Astrocyte of the spinal cord (primary cell): Measurements from ENCODE around the gene TCIRG1.

Source experiments
- DNase-seq: peaks from one replicate; pipeline ENCODE4 v3.0.0; 2011; ENCODE audit warnings: low read depth, low spot score
- H3K4me3 ChIP-seq: 2 replicates; pipeline ENCODE4 v1.5.1; 2011; ENCODE audit warnings: low read depth, mild to moderate bottlenecking, low read length, moderate library complexity
- in situ Hi-C: cut with HindIII; loops from 2 replicates; pipeline ENCODE4 v1.10.0; 2017; ENCODE audit warnings: low sequenced_read_pairs
- TF ChIP-seq, protein P1 (sequence below): IDR thresholded peaks from 2 replicates; pipeline ENCODE4 v1.5.1; 2012; ENCODE audit warnings: low read depth, mild to moderate bottlenecking, low read length, inconsistent platforms

Gene TCIRG1

DNA sequence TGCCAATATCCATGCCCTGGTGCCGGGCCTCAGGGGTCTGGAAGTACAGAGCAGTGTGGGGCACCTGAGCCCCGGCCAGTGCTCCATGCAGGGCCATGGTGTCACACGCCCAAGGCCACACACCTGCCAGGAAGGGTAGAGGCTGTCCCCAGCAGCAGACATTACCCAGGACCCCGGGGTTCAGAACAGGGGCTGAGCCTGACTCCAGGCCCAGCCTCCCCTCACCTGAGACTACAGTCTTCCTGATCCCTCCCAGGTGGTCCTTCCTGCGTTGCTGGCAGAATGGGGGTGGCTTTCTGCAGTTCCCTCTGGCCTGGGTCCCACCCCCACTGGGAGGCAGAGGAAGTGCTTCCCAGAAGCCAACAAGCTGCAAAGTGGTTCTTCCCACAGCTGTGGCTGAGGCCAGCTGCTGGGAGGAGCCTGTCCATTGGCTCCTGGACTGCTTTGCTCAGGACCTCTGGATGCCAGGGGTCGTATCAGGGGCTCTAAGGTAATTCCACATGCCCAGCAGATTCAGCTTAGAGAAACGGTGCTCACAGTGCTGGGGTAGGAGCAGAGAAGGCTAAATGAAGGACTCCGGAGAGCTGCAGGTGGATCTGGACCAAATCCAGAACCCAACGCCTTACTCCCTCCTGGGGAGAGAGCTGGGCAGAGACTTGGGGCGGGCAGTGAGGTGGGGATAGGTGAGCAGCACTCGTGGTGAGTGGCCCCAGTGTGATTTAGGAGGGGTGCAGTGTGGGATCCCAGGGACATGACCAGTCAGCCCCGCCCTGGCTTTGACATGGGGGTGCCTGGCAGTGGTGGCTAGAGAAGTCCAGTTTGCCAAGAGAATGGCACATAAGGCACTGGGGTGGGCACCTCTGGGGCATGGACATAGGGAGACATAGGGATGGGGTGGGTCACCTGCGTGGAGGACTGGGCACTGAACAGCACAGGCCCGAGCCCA is 12.6 kb downstream of the TCIRG1 start:
- no peak overlapping the region for H3K4me3 ChIP-seq
- DNase-seq, result no peak
- in situ Hi-C loops, result no loop called here
- TF ChIP-seq, protein P1, sequence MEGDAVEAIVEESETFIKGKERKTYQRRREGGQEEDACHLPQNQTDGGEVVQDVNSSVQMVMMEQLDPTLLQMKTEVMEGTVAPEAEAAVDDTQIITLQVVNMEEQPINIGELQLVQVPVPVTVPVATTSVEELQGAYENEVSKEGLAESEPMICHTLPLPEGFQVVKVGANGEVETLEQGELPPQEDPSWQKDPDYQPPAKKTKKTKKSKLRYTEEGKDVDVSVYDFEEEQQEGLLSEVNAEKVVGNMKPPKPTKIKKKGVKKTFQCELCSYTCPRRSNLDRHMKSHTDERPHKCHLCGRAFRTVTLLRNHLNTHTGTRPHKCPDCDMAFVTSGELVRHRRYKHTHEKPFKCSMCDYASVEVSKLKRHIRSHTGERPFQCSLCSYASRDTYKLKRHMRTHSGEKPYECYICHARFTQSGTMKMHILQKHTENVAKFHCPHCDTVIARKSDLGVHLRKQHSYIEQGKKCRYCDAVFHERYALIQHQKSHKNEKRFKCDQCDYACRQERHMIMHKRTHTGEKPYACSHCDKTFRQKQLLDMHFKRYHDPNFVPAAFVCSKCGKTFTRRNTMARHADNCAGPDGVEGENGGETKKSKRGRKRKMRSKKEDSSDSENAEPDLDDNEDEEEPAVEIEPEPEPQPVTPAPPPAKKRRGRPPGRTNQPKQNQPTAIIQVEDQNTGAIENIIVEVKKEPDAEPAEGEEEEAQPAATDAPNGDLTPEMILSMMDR, result no peak

DNA sequence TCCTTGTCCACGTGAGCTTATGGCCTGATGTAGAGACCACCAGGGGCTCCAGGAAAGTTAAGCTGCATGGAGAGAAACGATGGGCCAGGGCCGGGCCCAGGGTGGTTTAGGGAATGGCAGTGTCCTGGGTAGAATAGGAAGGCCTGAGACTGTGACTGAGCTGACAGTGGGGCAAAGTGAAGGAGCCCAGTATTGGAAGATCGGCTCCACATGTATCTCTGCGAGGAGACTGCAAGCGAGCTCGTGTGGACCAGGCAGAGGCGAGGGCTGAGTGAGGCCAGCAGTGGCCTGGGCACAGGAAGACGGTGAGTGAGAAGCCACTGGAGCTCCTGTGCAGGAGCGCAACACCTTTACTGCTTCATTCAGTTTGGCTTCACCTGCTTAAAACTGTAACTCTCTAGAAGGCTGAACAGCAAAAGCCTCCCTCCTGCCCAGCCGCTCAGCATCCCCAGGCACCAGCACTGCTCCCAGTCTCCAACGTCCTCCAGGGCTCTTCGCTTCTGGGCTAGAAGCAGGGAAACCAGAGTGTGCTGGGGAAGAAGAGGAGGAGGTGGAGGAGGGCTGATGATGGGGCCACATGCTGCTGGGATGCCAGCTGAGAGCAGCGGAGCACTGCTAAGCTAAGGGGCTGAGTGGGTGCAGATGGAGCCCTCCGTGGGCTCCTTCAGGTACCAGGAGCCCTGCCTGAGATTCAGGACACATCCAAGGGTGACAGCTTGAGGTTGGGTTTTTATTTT is 13.5 kb downstream of the TCIRG1 start:
- no peak for DNase-seq
- no peak overlapping the region for H3K4me3 ChIP-seq
- TF ChIP-seq, protein P1, result no peak
- in situ Hi-C loops, result no loop called here

- H3K4me3 ChIP-seq, result no peak overlapping the region
- TF ChIP-seq, protein P1, result no peak
- no peak for DNase-seq
- in situ Hi-C loops, result no loop called here
Observed at GRCh38 chr11:68053117-68053516, 14.3 kb downstream of the TCIRG1 start.

DNA sequence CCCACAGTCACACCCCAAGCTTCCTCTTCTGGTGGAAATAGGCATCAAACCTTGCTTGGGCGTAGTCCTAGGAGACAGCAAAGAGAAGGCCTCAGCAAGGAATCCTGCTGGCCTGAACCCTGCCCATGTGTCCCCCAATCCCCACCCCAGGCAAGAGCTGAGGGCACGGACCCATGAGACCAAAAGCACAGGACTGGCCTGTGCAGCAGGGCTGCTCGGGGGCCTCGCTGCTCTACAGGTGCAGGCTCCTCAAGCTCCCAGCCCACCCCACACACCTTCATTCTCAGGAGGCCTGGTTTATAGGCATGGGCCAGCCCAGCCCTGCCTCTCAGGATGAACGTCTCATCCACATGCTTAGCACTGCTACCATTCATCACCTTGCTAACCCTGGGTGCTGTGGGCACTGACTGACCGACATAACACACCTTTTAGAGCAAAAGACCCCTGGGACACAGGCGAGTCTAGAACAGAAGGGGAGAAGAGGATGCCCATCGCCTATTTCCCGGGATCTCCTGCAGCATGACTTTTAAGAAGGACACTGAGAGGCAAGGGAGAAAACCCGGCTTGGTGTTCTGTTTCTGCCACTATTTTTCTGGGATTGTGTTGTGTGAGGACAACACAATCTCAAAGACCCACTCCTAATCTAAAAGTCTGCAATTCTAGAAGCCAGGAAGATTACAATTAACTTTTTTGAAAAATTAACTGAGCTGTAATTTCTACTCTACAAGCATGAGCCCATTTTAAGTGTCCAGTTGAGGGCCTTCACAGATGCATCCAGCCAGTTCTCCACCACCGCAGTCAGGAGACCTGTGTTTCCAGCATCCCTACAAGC is 15.4 kb downstream of the TCIRG1 start:
- in situ Hi-C loops, result no loop called here
- H3K4me3 ChIP-seq, result no peak overlapping the region
- no peak for DNase-seq
- TF ChIP-seq, protein P1, result no peak

- no peak overlapping the region for H3K4me3 ChIP-seq
- no peak for DNase-seq
- in situ Hi-C loops, result no loop called here
- TF ChIP-seq, protein P1, result no peak
Observed at GRCh38 chr11:68056317-68057285, 17.8 kb downstream of the TCIRG1 start.
